Ureter (tissue), 1 donor: ENCODE measurements around the gene CDH4. TPM values are rescaled to one million over a fixed set of nuclear protein-coding genes. Genes with fewer than 3 reads are reported as not detected.
"Not testable (repeated sequence)": the region's sequence is repeated elsewhere in the genome, so short reads cannot be mapped to it uniquely, and the experiment has no call there.

ENCODE experiments used
- DNase-seq: peaks from one replicate; pipeline ENCODE4 v3.0.0-alpha.2; 2020; ENCODE audit warnings: low spot score
- total RNA-seq: library from RNA; stranded (reverse); gene quantifications from one replicate; pipeline ENCODE4 v1.2.4, GENCODE V29; 2023
- donor health status: DM: yes; HTN: yes; CAD: no.

The CDH4 gene
- total RNA-seq, 1 donor from 2014 or later = 0.26 TPM

GRCh38 chr20:61971595-61971994 lies 719.5 kb downstream of the CDH4 start:
- not testable (repeated sequence) for DNase-seq

GRCh38 chr20:61972636-61973508 lies 720.8 kb downstream of the CDH4 start:
- DNase-seq = no peak

DNA sequence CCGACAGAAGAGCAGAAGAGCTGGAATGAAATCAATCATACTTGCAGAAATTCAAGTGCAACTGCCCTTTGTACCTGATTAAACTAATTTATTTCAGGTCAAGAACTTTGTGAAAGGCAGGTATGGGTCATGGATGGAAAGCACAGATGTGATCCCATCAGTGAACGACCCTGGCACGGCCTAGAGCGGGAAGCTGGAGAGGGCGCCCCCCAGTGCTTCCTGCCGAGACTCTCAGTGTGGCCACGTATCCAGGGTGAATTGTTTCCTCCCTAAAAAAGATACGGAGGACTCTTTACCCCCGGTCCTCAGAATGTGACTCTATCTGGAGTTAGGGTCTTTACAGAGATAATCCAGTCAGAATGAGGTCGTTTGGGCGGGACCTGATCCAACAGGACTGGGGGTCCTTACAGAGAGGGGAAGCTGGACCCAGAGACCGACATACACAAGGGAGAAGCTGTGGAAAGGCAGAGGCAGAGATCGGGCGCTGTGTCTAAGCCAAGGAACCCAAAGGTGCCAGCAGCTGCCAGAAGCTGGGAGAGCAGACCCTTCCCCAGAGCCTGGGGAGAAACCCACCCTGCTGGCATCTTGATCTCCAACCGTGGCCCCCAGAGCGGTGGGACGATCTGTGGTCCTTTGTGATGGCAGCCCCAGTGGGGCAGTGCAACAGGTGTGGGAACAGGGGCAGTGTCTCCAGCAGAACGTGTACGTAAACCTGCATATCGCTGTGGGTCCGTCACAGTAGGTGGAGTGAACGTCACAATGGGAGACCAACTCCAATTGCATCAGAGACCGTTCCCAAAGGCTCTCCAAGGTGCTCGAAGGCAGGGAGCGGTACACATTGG lies 721.7 kb downstream of the CDH4 start:
- DNase-seq = no peak

DNA sequence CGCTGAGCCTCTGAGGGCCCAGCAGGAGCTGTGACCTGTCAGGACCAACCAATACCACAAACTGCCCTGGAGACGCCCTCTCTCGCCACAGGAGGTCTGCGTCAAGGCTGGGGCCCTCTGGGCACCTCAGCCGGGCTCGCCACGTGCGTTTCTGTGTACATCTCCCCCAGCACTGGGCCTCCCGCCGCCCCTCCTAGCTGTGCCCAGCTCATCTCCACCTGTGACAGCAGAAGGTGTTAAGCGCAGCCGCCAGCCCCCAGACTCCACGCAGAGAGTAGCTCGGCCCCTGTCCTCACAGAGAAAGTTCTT lies 722.2 kb downstream of the CDH4 start:
- no peak for DNase-seq

DNA sequence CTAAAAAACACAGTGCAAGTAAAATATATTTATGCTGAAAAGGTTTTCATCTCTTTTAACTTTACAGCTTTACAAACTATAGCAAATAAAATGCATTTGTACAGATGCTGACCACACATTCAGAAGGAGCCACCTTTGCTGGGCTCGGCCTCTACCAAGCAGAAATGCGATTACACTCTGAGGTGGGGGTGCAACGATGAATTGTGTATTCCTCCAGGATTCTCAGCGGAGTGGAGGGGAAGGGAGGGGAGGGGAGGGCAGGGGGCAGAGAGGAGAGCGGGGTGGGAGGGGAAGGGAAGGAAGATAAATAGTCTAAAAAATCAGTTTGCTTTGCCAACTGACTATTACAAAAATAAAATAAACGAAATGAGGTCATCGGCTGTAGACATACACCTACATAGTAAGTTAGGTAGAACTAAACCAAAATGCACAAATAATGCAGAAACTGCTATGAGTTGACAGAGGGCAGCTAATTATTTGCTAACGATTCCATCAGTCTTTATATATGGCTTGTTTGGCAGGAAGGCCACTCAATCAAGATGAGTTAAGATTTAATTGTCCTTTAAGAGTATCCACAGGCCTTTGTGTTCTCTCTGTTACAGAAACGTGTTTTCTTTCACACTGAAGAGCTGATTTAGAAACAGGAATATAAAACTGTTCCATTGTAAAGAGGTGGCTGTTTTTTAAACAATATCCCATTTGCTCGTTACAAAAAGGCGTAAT lies 723.5 kb downstream of the CDH4 start:
- no peak for DNase-seq

GRCh38 chr20:61976263-61976643 lies 724.2 kb downstream of the CDH4 start:
- no peak for DNase-seq

- no peak for DNase-seq
These were observed 724.8 kb downstream of the CDH4 start for GRCh38 chr20:61976644-61977418.

GRCh38 chr20:61977419-61977786 lies 725.3 kb downstream of the CDH4 start:
- DNase-seq = no peak

DNA sequence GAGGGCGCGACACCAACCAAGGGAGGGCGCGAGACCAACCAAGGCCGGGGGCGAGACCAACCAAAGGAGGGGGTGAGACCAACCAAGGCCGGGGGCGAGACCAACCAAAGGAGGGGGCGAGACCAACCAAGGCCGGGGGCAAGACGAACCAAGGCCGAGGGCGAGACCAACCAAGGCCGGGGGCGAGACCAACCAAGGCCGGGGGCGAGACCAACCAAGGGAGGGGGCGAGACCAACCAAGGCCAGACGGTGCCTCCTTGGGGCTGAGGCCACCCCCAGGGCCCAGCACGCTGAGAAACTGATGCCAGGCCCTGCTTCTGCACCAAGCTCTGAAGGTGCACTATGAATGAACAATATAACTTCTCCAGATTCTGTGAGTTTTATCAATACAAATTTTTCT lies 726.4 kb downstream of the CDH4 start:
- DNase-seq = no peak

DNA sequence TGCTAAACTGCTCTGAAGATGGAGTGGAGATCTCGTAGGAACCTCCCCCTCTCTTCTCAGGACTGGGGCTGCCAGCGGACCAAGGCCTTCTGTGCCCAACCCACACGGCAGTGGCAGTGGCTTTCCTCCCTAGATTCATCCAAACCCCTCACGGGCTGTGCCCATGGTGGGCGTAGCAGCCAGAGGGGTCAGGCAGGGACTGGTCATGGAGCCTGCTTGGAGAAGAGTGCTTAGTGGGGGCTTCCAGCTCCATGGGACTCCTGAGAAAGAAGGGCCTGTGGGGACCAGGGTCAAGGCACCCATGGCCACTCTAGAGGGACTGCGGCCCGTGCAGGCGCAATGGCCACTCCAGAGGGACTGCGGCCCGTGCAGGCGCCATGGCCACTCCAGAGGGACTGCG lies 727.0 kb downstream of the CDH4 start:
- DNase-seq = no peak

DNA sequence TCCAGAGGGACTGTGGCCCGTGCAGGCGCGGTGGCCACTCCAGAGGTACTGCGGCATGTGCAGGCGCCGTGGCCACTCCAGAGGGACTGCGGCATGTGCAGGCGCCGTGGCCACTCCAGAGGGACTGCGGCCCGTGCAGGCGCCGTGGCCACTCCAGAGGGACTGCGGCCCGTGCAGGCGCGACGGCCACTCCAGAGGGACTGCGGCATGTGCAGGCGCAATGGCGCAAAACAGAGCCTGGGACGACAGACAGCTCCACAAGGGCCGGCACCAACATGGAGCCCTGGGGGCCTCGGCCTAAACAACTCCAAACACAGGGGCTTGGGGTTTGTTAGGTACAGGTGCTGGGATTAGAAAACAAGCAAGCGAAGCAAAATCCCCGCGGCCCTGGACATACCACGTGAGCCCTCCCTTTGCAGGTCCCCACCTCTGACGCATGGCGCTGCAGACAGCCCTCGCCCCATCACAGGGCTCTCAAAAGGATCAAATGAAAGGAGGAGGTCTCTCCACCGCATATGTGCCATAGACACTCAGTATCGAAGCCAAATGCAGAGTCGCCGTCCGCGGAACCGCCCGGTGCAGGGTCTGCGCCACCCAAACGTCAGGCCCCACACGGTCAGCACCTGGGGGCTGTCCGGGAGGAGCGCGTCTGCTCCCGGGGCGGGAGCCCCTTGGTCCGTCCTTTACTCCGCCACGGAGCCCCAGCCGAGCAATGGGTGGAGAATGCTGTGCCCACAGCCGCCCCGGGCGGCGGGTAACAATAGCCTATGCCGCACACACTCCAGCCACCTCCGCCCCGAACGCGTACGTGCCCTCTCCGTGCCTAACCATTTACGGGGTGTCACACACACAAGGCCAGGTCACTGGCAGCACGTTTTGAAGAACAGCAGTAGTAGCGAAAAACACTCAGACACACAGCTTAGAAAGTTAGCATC lies 727.9 kb downstream of the CDH4 start:
- no peak for DNase-seq

GRCh38 chr20:61980647-61981583 lies 728.9 kb downstream of the CDH4 start:
- DNase-seq = no peak

DNA sequence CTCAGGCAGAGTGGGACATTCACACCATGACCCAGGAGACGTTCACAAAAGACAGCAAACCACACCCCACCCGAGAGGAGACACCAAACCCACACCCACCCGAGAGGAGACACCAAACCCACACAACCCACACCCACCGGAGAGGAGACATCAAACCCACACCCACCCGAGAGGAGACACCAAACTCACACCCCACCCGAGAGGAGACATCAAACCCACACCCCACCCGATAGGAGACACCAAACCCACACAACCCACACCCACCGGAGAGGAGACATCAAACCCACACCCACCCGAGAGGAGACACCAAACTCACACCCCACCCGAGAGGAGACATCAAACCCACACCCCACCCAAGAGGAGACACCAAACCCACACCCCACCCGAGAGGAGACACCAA lies 729.6 kb downstream of the CDH4 start:
- DNase-seq = not testable (repeated sequence)

- no peak for DNase-seq
These were observed 730.3 kb downstream of the CDH4 start for GRCh38 chr20:61982191-61982950.

- no peak for DNase-seq
These were observed 730.9 kb downstream of the CDH4 start for GRCh38 chr20:61982951-61983315.

GRCh38 chr20:61983965-61984364 lies 731.9 kb downstream of the CDH4 start:
- no peak for DNase-seq

DNA sequence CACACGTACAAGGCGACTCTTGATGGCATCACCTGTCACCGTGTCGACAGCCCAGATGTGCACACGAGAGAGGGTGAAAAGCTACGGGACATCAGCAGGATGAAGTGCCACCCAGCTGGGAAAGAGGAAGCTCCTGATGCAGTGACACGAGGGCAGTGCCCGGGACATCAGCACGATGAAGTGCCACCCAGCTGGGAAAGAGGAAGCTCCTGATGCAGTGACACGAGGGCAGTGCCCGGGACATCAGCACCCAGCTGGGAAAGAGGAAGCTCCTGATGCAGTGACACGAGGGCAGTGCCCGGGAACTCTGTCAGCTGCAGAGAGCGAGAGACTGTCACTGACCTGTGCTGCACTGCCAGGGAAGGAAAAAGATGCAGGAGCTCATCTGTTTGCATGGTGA lies 732.4 kb downstream of the CDH4 start:
- not testable (repeated sequence) for DNase-seq

DNA sequence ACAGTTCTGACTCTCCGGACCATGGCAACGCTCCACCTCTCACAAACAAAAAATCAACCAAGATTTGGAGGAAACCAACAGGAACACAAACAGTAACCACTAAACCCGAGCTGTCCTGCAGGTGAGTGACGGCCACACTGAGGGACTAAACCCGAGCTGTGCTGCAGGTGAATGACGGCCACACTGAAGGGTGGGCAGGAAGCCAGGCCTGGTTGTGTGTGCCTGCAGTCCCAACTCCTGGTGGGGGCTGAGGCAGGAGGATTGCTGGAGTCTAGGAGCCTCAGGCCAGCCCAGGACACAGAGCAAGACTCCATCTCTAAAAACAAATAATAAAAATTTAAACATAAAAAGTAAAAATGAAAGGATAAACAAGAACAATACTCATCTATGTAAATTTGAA lies 733.0 kb downstream of the CDH4 start:
- no peak for DNase-seq
